DMS79 (cell line): Measurements from ENCODE around the gene NDFIP2.
"Not testable (repeated sequence)": the region's sequence is repeated elsewhere in the genome, so short reads cannot be mapped to it uniquely, and the experiment has no call there.

Experiments used
- DNase-seq: peaks from one replicate; lab custom pipeline; 2025; lab: John Stamatoyannopoulos, UW

The NDFIP2 gene

GRCh38 chr13:79593641-79594275, 112.8 kb downstream of the NDFIP2 start:
- DNase-seq, result no peak

DNA sequence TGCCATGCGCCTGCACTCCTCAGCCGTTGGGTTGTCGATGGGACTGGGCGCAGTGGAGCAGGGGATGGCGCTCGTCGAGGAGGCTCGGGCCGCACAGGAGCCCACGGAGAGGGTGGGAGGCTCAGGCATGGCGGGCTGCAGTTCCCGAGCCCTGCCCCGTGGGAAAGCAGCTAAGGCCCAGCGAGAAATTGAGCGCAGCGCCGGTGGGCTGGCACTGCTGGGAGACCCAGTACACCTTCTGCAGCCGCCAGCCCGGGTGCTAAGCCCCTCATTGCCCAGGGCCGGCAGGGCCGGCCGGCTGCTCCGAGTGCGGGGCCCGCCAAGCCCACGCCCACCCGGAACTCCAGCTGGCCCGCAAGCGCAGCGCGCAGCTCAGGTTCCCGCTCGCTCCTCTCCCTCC, 119.2 kb downstream of the NDFIP2 start:
- DNase-seq, result not testable (repeated sequence)

GRCh38 chr13:79602936-79603335, 122.0 kb downstream of the NDFIP2 start:
- no peak for DNase-seq

DNA sequence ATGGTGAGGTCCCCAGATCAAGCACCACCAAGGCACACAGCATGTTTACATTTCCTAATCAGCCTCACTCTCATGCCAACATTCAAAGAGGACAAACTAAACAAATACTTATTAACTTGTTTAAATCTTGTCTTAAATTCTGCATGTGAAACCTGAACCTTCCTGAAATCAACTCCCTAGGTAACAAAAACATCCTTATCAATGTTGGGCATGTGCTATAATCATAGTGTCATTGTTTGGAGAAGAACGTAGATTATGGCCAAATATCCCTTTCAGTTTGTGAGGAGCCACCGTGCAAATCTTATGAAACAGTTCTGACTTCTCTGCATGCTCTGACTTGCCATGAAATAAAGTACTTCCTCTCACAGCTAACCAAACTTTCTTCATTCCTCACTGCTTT, 123.8 kb downstream of the NDFIP2 start:
- DNase-seq, result no peak
